Measurements from ENCODE around the gene ABCA5. TPM values are rescaled to one million over a fixed set of nuclear protein-coding genes. Genes with fewer than 3 reads are reported as not detected.
"Not testable (repeated sequence)": the region's sequence is repeated elsewhere in the genome, so short reads cannot be mapped to it uniquely, and the experiment has no call there.

Gene ABCA5
- total RNA-seq, 1 donor from 2014 or later, result 4.5 TPM

- no peak for TF ChIP-seq CTCF (conservative IDR thresholded peaks at IDR 0.05; ENCODE audit: low read depth, low read length)
- no peak overlapping the region for H3K4me3 ChIP-seq (ENCODE audit: low read depth, low read length)
- no peak for DNase-seq (ENCODE audit: low read depth)
Measured at GRCh38 chr17:69220098-69220497, 106.8 kb downstream of the ABCA5 start.

GRCh38 chr17:69218986-69219385 is 107.9 kb downstream of the ABCA5 start:
- TF ChIP-seq CTCF (conservative IDR thresholded peaks at IDR 0.05; ENCODE audit: low read depth, low read length), result no peak
- DNase-seq (ENCODE audit: low read depth), result no peak
- no peak overlapping the region for H3K4me3 ChIP-seq (ENCODE audit: low read depth, low read length)

- DNase-seq (ENCODE audit: low read depth), result no peak
- no peak overlapping the region for H3K4me3 ChIP-seq (ENCODE audit: low read depth, low read length)
- TF ChIP-seq CTCF (conservative IDR thresholded peaks at IDR 0.05; ENCODE audit: low read depth, low read length), result no peak
Measured at GRCh38 chr17:69213059-69213813, 113.7 kb downstream of the ABCA5 start.

- no peak for TF ChIP-seq CTCF (conservative IDR thresholded peaks at IDR 0.05; ENCODE audit: low read depth, low read length)
- DNase-seq (ENCODE audit: low read depth), result no peak
- no peak overlapping the region for H3K4me3 ChIP-seq (ENCODE audit: low read depth, low read length)
Measured at GRCh38 chr17:69208640-69209039, 118.3 kb downstream of the ABCA5 start.

GRCh38 chr17:69207151-69207550 is 119.8 kb downstream of the ABCA5 start:
- DNase-seq (ENCODE audit: low read depth), result no peak
- H3K4me3 ChIP-seq (ENCODE audit: low read depth, low read length), result no peak overlapping the region
- TF ChIP-seq CTCF (conservative IDR thresholded peaks at IDR 0.05; ENCODE audit: low read depth, low read length), result no peak

GRCh38 chr17:69198238-69198637 is 128.7 kb downstream of the ABCA5 start:
- no peak for TF ChIP-seq CTCF (conservative IDR thresholded peaks at IDR 0.05; ENCODE audit: low read depth, low read length)
- no peak overlapping the region for H3K4me3 ChIP-seq (ENCODE audit: low read depth, low read length)
- DNase-seq (ENCODE audit: low read depth), result no peak

GRCh38 chr17:69196105-69196653 is 130.8 kb downstream of the ABCA5 start:
- not testable (repeated sequence) for DNase-seq (ENCODE audit: low read depth); H3K4me3 ChIP-seq (ENCODE audit: low read depth, low read length)

Other genes starting within 250 kb of the ABCA5 start
- 0.06 TPM in 1 of 2 replicates, not detected in the other for gene ABCA6, start 185.2 kb downstream of the ABCA5 start, total RNA-seq
- gene ABCA10, start 98.3 kb downstream of the ABCA5 start, total RNA-seq, result under 0.01 TPM in 2 replicates
- 0.72 and 1.8 TPM in 2 replicates for gene MAP2K6, start 87.6 kb upstream of the ABCA5 start, total RNA-seq

Data from epithelial cell of proximal tubule (primary cell).